ENCODE measurements around the gene GRAMD1B.
A peak's percentile ranks its signal among the peaks of the same experiment; 100 is the strongest.
"Not testable (repeated sequence)": the region's sequence is repeated elsewhere in the genome, so short reads cannot be mapped to it uniquely, and the experiment has no call there.

GRAMD1B gene

DNA sequence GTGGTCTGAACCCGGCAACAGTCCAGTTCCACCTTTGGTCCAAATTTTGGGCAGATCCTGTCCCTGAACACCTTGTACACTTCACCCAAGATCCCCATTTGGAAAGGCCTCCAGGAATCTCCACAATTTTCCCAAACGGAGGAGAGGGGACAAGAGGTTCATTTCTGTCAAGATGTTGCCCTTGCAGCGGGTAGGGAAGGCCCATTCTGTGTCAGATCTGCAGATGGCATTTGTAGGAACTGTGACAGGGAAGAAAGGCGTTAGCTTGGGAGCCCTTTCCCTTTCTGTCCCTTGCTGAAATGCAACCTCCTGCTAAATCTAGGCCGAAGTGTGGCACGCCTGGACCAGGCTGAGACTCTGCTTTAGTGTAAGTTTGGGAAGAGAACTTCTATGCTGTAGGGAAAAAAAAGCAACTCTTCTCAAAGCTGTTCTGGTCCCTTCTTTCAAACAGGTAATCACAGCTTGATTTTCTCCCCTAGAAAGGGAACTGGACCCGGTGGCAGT is 138.3 kb downstream of the GRAMD1B start:
- DNase-seq (ENCODE audit: low read depth in 3 of 3), result no peak

DNA sequence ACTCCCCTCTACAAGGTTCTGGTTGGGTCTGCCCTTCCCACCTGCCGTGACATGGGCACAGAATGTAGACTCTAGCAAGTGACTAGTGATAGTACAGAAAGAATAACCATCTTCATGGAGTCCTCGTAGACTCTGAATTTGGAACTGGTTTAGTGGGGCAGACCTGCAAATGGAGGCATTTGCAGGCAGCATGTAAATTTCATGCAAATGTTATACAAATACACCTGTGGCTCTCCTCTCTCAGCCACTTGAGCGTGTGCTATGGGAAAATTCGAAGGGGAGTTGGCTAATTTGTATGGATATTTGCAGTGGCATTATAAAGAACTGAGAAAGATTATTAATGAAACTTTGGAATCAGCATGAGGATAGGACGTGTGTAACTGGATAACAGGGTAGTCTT is 139.3 kb downstream of the GRAMD1B start:
- no peak for DNase-seq (ENCODE audit: low read depth in 3 of 3)

DNA sequence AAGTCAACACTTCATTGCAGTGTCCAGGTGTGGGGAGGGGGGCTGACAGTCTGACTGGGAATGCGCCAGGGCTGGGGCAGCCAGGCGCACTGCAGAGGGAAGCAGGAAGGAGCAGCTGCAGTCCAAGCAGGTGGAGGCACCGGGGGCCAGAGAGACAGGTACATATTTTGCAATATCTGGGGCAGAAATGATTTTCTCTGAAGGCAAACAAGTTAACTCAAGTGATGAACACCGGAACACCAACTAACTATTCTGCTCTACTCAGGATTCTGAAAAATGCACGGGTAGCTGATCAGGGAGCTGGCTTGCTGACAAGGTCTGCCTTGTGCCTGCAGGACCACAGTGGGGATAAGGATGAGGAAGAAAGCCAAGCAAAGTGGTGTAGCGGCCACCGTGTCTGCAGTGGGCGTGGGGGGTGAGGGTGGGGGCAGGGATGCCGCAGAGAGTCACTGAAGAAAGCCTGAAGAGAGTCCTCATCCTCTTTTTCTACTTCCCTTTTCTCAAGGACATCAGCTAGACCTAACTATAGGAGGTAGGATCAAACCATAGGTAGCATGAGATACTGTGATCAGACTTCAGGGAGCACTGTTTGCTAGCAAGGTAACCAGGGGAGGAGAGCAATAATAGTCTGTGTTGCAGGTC is 141.0 kb downstream of the GRAMD1B start:
- no peak for DNase-seq (ENCODE audit: low read depth in 3 of 3)

DNA sequence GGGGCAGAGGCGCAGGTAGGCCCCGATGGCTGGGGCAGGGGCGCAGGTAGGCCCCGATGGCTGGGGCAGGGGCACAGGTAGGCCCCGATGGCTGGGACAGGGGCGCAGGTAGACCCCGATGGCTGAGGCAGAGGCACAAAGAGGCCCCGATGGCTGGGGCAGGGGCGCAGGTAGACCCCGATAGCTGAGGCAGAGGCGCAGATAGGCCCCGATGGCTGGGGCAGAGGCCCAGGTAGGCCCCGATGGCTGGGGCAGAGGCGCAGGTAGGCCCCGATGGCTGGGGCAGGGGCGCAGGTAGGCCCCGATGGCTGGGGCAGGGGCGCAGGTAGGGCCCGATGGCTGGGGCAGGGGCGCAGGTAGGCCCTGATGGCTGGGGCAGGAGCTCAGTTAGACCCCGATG is 142.7 kb downstream of the GRAMD1B start:
- DNase-seq (ENCODE audit: low read depth in 3 of 3), result not testable (repeated sequence)

DNA sequence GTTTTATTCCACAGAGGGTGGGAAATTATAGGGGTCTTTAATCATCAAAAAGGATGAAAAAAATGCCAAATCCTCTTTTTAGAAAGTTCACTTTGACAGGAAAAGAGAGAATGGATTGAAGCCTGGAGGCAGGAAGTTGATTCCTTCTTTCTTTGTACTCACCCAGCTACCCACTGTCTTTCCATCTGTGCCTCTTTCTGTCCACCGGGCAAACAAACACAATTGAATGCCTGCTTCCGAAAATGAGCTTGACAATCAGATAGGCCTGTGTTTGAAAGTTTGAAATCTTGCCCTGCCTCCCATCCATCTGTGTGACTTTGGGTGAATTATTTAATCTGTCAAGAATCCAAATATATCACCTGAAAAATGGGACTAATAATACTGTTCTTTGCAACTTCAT is 143.2 kb downstream of the GRAMD1B start:
- DNase-seq (ENCODE audit: low read depth in 3 of 3), result no peak

DNA sequence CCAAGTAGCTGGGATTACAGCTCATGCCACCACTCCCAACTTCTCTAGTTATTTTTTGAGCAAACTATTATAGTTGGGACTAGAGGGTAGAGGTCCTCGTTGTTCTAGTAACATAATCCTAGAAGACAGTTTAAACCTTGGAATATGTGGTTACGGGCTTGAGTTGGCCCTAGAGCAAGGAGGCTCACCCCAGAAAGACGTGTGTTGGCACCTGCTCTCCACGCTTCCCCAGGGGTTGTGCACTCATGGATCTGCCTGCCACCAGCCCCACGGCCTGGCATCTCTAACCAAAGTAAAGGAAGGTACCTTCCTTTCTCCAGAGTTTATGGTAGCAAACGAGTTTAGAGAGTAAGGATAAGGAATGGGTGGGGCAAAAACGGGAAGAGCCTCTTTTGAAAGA is 145.4 kb downstream of the GRAMD1B start:
- DNase-seq (ENCODE audit: low read depth in 3 of 3), result no peak

DNA sequence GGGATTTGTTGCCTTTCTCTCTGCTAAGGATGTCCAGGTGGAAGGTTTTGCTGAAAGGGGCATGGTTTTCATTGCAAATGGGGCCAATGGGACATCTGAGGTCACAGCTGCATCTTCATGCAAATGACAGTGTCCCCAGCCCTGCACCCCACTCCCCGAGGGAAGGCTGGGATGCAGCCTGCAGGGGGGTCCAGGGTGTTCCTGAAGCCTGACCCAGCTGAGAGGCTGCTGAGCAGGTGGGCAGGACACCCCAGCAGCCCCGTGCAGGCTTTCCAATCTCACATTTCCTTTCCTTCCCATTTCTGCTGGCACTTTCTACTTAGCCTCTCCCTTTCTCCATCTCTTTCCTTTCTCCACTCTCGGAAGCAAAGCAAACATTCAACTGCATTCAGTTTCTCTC is 146.0 kb downstream of the GRAMD1B start:
- DNase-seq (ENCODE audit: low read depth in 3 of 3), result no peak

DNA sequence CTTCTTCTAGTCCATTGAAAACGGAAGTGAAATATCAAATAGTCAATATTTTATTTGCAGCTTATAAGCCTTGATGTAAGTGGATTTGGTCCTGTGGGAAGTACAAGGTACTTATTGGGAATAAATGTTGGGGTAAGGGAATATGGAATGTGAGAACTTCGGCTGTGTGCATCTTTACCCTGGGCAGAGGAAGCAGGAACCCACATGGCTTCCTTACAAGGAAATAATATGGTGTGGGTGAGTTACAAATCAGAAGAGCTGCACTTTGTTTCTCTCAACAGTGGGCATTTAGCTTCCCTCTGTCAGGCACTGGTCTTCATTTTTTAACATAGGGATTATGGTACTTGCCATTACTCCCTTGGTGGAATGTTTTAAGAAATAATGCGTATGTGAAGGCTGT is 146.4 kb downstream of the GRAMD1B start:
- DNase-seq (ENCODE audit: low read depth in 3 of 3), result no peak

DNA sequence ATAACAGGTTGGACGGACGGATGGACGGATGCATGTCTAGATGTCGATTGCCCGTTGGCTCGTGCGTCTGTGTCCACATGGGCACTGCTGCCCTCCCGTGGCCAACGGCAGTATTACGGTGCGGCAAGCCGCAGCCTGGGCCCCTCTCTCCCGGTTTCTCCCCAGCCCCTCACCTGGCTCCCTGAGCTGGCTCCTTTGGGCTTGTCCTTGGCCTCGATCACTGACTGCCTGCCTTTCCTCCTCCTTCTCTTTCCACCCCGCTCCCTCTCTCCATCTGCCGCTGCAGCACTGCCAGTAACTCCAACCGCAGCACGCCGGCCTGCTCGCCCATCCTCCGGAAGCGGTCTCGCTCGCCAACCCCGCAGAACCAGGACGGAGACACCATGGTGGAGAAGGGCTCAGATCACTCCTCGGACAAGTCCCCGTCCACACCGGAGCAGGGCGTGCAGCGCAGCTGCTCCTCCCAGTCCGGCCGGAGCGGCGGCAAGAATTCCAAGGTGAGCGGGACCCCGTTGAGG is 147.1 kb downstream of the GRAMD1B start:
- peak; percentile 16 to 62 (median 46) for DNase-seq (ENCODE audit: low read depth in 3 of 3)

DNA sequence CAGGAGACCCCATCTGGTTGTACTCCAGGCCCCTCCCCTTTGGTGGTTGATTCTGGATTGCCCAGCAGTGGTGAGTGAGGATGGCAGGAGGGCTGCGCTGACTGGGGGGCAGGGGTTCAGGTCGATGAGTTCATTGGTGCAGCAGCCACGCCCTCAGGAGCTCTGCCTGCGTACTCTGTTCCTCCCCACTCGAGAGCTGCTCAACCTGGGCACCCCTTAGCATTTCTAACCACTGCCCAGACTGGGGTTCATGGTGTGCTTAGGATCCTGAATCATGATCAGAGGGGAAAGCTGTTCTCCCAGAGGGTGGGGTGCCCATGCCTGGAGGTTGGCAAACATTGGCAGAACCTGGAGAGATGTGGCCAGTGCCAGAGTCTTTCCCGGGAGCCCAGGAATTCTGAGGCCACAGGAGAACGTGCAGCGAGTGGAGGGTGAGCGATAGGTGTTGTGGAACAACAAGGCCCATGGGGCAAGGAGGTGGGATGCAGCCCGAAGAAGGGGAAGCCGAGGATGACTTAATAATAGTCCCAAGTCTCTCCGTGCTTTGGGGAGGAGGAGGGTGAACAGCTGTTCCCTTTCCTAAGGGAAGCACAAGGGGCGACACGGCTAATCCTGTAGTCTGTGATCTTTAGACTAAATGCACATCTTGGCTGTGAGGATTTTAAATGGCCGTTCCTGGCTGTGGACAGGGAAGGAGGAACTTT is 148.9 kb downstream of the GRAMD1B start:
- no peak for DNase-seq (ENCODE audit: low read depth in 3 of 3)

DNA sequence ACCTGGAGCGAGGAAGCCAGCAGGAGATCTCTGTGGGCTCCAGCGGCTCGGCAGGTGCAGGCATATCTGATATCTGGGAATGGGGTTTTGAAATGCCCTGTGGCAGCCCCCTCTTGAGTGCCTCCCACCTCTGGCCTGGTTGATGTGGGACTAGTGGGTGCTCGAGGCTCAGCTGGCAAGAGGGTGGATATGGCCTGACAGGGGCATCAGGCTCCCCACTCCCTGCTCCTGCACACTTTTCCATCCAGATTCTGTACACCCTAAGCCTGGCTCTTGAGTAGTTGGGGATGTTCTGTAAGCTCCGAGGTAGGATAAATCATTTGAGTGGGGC is 149.4 kb downstream of the GRAMD1B start:
- no peak for DNase-seq (ENCODE audit: low read depth in 3 of 3)

DNA sequence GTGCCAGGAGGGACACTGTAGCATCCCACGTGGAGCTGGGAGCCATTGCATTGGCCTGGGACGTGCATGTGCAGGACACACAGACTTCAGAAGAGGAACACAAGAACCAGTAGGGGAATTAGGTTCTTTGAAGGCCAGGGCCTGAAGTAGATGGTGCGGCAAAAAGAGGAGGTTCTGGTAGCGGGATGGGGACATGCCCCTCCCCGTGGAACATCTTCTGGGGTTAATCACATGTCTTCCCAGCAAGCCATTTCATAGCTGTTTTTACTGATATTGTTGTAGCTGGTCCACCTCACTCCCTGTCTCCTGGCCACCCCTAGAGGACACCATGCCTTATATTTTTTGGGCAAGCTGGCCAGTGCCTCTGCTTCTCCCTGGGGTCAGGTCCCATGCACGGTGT is 150.1 kb downstream of the GRAMD1B start:
- DNase-seq (ENCODE audit: low read depth in 3 of 3), result no peak

DNA sequence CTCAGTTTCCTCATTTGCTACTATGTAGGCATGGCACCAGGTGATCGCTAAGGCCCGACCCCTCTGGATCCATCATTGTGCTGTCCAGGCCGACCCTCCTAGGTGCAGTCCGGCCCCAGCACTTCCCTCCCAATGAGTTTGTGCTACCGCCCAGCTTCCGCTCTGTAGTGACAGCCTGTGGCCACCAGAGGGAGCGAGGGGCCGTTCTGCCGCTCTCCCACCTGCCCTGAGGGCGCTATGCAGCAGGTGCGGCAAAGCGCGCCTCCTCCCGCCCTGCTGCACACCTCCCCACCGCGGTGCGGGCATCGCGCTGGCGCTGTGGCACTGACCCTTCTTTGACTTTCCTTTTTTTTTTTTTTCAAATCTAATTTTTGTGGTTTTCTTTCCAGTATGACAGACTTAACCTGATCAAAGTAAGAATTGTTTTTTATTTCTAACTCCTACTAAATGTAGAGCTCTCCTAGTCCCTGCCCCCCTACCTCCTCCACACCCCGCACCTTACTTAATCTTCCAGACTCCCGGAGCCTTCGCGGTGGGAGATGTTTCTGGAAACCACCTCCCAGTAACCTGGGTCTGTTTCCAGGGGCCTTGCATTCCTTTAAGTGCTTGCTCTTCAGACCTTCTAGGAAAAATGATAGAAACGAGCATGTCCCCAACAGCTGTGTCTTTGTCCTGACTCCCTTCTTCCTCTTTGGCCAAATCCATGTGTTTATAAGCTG is 150.6 kb downstream of the GRAMD1B start:
- peak; percentile 43 to 61 (median 44) for DNase-seq (ENCODE audit: low read depth in 3 of 3)

DNA sequence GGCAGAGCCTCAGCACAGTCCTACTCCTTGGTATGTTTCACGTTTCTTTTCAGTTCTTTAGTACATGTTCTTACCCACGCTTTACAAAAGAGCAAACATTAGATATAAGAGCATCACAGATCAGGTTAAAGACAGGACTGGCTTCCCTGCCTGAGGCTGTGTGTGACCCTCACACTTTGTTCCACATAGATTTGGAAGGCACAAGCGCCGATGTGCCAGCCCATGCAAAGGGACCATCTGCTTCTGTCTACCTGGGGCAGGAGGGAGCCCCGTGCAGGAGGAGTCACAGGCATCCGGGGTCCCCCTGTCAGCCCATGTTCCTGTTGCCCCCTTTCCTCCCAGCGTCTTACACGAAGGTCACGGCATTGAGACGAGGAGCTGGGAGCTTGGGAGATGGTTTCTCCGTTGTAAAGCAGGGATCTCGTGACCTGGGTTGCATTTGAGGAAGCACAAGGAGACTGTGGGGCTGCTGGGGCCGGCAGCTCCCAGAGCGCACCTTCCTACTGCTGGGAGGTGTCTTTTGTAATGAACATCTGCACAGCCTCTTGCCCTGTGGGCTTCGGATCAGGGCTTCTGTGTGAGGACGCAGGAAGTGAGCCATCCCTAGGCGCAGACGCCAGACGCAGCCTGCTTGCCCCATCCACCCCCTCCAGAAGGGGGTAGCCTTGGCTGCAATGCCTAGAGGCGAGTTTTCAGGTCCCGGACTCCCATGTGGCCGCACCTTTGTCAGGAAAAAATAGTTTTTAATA is 151.8 kb downstream of the GRAMD1B start:
- no peak for DNase-seq (ENCODE audit: low read depth in 3 of 3)

DNA sequence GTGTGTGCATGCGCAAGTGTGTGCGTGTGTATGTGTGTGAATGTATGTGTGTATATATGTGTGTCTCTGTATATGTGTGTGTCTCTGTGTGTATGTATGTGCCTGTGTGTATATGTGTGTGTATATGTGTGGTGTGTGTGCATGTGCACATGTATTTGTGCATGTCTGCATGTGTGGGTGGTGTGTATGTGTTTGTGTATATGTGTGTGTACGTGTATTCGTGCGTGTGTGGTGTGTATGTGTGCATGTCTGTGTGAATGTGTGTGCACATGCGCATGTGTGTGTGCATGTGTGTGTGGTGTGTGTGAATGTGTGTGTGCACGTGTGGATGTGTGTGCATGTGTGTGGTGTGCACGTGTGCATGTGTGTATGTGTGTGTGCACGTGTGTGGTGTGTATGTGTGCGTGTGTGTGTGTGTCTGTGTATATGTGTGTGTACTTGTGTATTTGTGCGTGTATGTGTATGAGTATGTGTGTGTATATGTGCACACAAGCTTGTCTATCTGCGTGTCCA is 153.0 kb downstream of the GRAMD1B start:
- DNase-seq (ENCODE audit: low read depth in 3 of 3), result no peak

DNA sequence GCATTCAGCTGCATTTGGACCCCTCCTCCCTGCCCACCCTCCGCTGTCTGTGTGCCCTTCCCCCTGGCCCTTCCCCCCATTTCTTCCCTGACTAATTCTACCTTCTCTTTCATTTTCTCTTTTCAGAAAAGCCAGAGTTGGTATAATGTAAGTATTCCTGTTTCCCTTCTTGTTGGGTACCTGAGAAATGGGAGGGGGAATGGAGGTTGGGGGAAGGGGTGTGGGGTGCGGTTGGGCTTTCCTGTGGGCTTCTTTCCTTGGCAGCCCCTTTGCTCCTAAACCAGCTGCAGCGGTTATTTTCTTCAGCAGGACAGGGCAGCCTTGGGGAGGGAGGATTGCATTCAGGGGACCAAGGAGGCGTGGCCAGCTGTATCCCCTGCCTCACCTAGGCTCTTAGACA is 154.1 kb downstream of the GRAMD1B start:
- no peak for DNase-seq (ENCODE audit: low read depth in 3 of 3)

DNA sequence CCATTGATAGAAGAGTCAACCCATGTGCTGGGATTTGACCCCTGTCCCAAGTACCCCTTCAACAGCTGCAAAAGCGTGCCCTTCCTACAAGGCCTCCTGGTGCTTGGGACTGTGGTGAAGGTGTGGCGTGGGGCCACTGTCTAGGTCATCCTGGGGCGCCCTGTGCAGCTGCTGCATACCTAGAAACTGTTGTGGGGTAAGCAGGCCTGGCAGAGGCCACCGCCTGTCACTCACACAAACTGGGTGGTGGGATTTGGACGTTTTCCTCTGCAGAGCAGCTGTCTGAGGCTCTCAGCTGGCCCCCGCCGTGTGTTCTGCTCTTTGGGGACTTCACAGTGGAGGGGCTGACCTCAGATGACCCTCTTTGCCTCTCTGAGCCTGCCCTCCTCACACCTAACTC is 154.7 kb downstream of the GRAMD1B start:
- no peak for DNase-seq (ENCODE audit: low read depth in 3 of 3)

DNA sequence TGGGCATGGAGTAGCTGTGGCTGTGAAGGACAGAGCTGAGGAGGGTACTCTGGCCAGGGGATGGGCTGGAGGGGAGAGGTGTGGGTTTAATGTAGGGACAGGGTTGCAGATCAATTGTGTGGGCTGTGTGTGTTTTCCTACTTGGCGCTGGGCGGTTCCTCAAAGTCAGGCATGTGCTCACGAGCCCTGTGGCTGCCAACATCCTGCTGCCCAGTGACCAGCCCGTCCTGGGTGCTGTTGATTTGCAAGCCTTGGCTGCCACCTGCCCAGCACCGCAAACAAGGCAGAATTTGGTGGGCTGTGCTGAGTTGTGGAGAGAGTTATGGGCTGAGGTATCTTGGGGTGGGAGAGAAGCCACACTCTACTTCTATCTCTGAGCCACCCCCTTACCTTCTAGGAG is 155.1 kb downstream of the GRAMD1B start:
- DNase-seq (ENCODE audit: low read depth in 3 of 3), result no peak

DNA sequence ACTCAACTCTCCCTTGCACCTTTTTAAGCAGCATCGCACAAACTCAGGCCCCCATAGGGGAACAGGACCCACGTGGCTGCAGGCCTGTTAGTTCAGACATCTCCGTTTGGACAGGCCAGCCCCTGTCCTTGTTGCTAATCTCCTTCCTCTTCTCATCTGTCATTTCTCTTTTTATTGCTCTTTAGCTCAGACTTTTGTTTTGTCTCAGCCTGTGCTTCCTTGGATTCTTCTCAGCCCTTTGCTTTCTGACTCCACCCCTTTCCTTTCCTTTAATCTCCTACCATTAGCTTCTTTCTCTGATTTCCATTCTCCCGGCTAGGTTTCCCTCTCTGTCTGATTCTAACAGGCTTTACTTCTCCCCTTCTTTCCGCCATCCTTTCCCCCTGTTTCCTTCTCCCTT is 155.6 kb downstream of the GRAMD1B start:
- no peak for DNase-seq (ENCODE audit: low read depth in 3 of 3)

DNA sequence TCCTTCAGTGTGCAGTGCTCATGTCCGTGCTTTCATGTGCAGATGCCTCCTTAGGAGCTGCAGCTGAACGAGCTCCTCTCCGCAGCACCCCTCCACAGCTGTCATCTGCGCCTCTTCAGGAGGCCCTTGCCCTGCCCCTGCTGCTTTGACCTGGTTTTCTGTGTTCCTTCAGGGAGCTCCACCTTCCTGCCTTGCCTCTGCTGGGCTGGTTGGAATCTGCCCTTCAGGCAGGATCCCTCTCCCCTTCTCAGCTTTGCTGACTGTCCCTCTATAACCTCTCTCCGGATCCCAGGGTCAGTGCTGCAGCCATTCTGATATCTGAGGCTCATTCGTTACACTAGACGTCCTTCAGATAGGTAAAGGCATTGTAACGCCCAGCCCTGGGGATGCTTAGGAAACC is 156.5 kb downstream of the GRAMD1B start:
- DNase-seq (ENCODE audit: low read depth in 3 of 3), result no peak

DNA sequence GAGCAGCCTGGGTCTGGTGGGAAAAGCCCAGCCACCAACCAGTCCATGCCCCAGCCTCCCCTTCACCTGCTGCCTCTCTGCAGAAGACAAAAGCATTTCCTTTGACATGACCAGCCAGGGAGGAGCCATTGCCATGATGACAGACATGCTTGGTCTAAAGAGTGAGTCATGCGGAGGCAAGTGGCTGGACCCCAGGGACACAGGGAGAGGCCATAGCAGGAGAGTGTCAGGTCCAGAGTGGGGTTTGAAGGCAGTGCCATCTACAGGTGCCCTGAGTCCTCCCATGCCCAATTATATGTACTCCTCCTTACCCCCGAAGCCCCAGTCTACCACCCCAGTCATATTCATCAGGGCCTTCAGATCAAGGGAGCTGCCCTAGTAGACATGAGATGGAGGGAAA is 157.0 kb downstream of the GRAMD1B start:
- no peak for DNase-seq (ENCODE audit: low read depth in 3 of 3)

DNA sequence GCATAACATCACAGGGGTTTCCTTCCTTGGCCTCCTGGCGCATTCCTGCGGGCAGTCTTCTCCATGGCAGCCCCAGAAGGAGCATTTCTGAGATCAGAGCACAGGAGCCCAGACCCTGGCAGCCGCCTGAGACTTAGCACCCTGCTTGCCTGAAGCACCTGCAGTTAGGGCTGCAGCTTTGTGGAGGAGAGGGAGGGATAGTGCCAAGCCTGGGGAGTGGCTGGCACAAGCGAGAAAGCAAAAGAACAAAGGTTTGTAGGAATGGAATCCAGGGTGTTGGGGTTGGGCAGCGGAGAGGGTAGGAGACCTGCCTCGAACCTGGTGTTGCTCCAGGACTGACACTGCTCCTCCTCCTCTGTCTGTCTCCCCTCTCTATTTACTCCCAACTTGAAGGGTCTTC is 157.5 kb downstream of the GRAMD1B start:
- DNase-seq (ENCODE audit: low read depth in 3 of 3), result no peak
